ENCODE results near the gene NRAP. TPM values are rescaled to one million over a fixed set of nuclear protein-coding genes. Genes with fewer than 3 reads are reported as not detected.

NRAP gene
- total and polyA plus RNA-seq, 2 experiments from 2014 or later, result not detected

DNA sequence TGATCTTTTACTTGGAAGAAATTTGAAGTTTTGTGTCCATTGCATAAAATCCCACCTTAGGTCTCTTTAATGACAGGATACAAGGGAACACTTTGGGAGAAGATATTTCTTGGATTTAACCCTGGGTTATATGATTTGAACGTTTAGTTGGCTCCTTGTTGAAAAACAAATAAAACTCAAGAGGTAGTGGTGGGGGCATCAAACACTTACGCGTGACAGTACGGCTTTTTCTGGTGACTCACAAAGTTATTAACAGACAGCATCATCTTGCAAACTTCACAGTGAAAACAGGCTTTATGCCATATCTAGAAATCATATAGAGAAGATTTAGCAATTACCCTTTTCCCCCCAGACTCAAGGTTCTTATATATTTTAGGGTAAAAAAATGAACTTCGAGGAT, 699 bp downstream of the NRAP start:
- H3K36me3 Mint-ChIP-seq (ENCODE audit: low read depth), result no peaks in the 10 kb centered on the region
- H3K4me2 ChIP-seq, result no peak overlapping the region
- H3K27ac Mint-ChIP-seq, result no peak overlapping the region
- H3K4me1 ChIP-seq (ENCODE audit: insufficient read depth), result no peaks in the 10 kb centered on the region
- peaks cover 1% of the 10 kb centered on the region for H3K27me3 Mint-ChIP-seq (ENCODE audit: insufficient read depth, low read depth, poor library complexity)
- no peaks in the 10 kb centered on the region for H3K9me3 Mint-ChIP-seq
- H3K4me3 Mint-ChIP-seq, result no peak overlapping the region
- TF ChIP-seq POLR2AphosphoS5 (IDR thresholded peaks at IDR 0.05; ENCODE audit: low read depth), result no peak
- TF ChIP-seq JUNB (IDR thresholded peaks at IDR 0.05; ENCODE audit: unreplicated experiment), result no peak
- TF ChIP-seq EZH2phosphoT487 (IDR thresholded peaks at IDR 0.05; ENCODE audit: unreplicated experiment), result no peak
- no peak for TF ChIP-seq ZNF331 (CRISPR knock-in tag; IDR thresholded peaks at IDR 0.05; ENCODE audit: low read depth)
- no peak for TF ChIP-seq NANOG (IDR thresholded peaks at IDR 0.05; ENCODE audit: borderline replicate concordance)
- no peak for TF ChIP-seq STAT1 (IDR thresholded peaks at IDR 0.05; ENCODE audit: unreplicated experiment)
- no peak for TF ChIP-seq EZH2 (IDR thresholded peaks at IDR 0.05; ENCODE audit: low read depth, unreplicated experiment)
- no peak for TF ChIP-seq CREB1 (CRISPR knock-in tag; IDR thresholded peaks at IDR 0.05; ENCODE audit: low read depth)
- TF ChIP-seq, protein P1, sequence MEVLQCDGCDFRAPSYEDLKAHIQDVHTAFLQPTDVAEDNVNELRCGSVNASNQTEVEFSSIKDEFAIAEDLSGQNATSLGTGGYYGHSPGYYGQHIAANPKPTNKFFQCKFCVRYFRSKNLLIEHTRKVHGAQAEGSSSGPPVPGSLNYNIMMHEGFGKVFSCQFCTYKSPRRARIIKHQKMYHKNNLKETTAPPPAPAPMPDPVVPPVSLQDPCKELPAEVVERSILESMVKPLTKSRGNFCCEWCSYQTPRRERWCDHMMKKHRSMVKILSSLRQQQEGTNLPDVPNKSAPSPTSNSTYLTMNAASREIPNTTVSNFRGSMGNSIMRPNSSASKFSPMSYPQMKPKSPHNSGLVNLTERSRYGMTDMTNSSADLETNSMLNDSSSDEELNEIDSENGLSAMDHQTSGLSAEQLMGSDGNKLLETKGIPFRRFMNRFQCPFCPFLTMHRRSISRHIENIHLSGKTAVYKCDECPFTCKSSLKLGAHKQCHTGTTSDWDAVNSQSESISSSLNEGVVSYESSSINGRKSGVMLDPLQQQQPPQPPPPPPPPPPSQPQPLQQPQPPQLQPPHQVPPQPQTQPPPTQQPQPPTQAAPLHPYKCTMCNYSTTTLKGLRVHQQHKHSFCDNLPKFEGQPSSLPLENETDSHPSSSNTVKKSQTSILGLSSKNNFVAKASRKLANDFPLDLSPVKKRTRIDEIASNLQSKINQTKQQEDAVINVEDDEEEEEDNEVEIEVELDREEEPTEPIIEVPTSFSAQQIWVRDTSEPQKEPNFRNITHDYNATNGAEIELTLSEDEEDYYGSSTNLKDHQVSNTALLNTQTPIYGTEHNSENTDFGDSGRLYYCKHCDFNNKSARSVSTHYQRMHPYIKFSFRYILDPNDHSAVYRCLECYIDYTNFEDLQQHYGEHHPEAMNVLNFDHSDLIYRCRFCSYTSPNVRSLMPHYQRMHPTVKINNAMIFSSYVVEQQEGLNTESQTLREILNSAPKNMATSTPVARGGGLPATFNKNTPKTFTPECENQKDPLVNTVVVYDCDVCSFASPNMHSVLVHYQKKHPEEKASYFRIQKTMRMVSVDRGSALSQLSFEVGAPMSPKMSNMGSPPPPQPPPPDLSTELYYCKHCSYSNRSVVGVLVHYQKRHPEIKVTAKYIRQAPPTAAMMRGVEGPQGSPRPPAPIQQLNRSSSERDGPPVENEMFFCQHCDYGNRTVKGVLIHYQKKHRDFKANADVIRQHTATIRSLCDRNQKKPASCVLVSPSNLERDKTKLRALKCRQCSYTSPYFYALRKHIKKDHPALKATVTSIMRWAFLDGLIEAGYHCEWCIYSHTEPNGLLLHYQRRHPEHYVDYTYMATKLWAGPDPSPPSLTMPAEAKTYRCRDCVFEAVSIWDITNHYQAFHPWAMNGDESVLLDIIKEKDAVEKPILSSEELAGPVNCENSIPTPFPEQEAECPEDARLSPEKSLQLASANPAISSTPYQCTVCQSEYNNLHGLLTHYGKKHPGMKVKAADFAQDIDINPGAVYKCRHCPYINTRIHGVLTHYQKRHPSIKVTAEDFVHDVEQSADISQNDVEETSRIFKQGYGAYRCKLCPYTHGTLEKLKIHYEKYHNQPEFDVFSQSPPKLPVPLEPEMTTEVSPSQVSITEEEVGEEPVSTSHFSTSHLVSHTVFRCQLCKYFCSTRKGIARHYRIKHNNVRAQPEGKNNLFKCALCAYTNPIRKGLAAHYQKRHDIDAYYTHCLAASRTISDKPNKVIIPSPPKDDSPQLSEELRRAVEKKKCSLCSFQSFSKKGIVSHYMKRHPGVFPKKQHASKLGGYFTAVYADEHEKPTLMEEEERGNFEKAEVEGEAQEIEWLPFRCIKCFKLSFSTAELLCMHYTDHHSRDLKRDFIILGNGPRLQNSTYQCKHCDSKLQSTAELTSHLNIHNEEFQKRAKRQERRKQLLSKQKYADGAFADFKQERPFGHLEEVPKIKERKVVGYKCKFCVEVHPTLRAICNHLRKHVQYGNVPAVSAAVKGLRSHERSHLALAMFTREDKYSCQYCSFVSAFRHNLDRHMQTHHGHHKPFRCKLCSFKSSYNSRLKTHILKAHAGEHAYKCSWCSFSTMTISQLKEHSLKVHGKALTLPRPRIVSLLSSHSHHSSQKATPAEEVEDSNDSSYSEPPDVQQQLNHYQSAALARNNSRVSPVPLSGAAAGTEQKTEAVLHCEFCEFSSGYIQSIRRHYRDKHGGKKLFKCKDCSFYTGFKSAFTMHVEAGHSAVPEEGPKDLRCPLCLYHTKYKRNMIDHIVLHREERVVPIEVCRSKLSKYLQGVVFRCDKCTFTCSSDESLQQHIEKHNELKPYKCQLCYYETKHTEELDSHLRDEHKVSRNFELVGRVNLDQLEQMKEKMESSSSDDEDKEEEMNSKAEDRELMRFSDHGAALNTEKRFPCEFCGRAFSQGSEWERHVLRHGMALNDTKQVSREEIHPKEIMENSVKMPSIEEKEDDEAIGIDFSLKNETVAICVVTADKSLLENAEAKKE (CRISPR knock-in tag; IDR thresholded peaks at IDR 0.05), result no peak
- TF ChIP-seq, protein P2, sequence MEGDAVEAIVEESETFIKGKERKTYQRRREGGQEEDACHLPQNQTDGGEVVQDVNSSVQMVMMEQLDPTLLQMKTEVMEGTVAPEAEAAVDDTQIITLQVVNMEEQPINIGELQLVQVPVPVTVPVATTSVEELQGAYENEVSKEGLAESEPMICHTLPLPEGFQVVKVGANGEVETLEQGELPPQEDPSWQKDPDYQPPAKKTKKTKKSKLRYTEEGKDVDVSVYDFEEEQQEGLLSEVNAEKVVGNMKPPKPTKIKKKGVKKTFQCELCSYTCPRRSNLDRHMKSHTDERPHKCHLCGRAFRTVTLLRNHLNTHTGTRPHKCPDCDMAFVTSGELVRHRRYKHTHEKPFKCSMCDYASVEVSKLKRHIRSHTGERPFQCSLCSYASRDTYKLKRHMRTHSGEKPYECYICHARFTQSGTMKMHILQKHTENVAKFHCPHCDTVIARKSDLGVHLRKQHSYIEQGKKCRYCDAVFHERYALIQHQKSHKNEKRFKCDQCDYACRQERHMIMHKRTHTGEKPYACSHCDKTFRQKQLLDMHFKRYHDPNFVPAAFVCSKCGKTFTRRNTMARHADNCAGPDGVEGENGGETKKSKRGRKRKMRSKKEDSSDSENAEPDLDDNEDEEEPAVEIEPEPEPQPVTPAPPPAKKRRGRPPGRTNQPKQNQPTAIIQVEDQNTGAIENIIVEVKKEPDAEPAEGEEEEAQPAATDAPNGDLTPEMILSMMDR (conservative IDR thresholded peaks at IDR 0.05; ENCODE audit: low read depth in 2 of 2), result no peak
- TF ChIP-seq, protein P3, sequence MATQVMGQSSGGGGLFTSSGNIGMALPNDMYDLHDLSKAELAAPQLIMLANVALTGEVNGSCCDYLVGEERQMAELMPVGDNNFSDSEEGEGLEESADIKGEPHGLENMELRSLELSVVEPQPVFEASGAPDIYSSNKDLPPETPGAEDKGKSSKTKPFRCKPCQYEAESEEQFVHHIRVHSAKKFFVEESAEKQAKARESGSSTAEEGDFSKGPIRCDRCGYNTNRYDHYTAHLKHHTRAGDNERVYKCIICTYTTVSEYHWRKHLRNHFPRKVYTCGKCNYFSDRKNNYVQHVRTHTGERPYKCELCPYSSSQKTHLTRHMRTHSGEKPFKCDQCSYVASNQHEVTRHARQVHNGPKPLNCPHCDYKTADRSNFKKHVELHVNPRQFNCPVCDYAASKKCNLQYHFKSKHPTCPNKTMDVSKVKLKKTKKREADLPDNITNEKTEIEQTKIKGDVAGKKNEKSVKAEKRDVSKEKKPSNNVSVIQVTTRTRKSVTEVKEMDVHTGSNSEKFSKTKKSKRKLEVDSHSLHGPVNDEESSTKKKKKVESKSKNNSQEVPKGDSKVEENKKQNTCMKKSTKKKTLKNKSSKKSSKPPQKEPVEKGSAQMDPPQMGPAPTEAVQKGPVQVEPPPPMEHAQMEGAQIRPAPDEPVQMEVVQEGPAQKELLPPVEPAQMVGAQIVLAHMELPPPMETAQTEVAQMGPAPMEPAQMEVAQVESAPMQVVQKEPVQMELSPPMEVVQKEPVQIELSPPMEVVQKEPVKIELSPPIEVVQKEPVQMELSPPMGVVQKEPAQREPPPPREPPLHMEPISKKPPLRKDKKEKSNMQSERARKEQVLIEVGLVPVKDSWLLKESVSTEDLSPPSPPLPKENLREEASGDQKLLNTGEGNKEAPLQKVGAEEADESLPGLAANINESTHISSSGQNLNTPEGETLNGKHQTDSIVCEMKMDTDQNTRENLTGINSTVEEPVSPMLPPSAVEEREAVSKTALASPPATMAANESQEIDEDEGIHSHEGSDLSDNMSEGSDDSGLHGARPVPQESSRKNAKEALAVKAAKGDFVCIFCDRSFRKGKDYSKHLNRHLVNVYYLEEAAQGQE (IDR thresholded peaks at IDR 0.05; ENCODE audit: unreplicated experiment), result no peak
- DNase-seq (ENCODE audit: low spot score) (no peak), ATAC-seq (no peak)
- no peaks in the 10 kb centered on the region for H3K36me3 ChIP-seq (ENCODE audit: insufficient read depth)
- no peak overlapping the region for H2AFZ ChIP-seq
- H3K27me3 ChIP-seq (ENCODE audit: insufficient read depth), result no peaks in the 10 kb centered on the region
- H3K79me2 ChIP-seq (replicated peaks; ENCODE audit: insufficient read depth), result no peaks in the 10 kb centered on the region
- no peak overlapping the region for H3K4me3 ChIP-seq
- no peak overlapping the region for H3K27ac ChIP-seq (ENCODE audit: low read depth)
- no peaks in the 10 kb centered on the region; the same call in 2 of the 3 replicates for H3K4me1 Mint-ChIP-seq
- H4K20me1 ChIP-seq (replicated peaks; ENCODE audit: insufficient read depth), result no peaks in the 10 kb centered on the region
- no peaks in the 10 kb centered on the region for H3F3A ChIP-seq (replicated peaks; ENCODE audit: low read depth)
- peaks cover 9% of the 10 kb centered on the region; the same call in 1 of the 2 replicates for H3K9me2 ChIP-seq (ENCODE audit: insufficient read depth)

All from GM23338 (cell line).